ENCODE data around the gene LRRC27.
"Not testable (repeated sequence)": the region's sequence is repeated elsewhere in the genome, so short reads cannot be mapped to it uniquely, and the experiment has no call there.

Gene LRRC27

GRCh38 chr10:132376394-132376851, 44.4 kb downstream of the LRRC27 start:
- DNase-seq, result no peak

- no peak for DNase-seq
Observed at GRCh38 chr10:132377326-132377725, 45.3 kb downstream of the LRRC27 start.

GRCh38 chr10:132379026-132379425, 47.0 kb downstream of the LRRC27 start:
- not testable (repeated sequence) for DNase-seq

- DNase-seq, result not testable (repeated sequence)
Observed at GRCh38 chr10:132380986-132381385, 49.0 kb downstream of the LRRC27 start.

- DNase-seq, result no peak
Observed at GRCh38 chr10:132381741-132382140, 49.7 kb downstream of the LRRC27 start.

- DNase-seq, result no peak
Observed at GRCh38 chr10:132382231-132382922, 50.4 kb downstream of the LRRC27 start.

- DNase-seq, result no peak
Observed at GRCh38 chr10:132383101-132383500, 51.1 kb downstream of the LRRC27 start.

GRCh38 chr10:132383751-132384196, 51.8 kb downstream of the LRRC27 start:
- no peak for DNase-seq

GRCh38 chr10:132384618-132385388, 52.8 kb downstream of the LRRC27 start:
- DNase-seq, result no peak

GRCh38 chr10:132385389-132385667, 53.3 kb downstream of the LRRC27 start:
- DNase-seq, result no peak

- no peak for DNase-seq
Observed at GRCh38 chr10:132385721-132386418, 53.9 kb downstream of the LRRC27 start.

GRCh38 chr10:132386419-132386831, 54.4 kb downstream of the LRRC27 start:
- DNase-seq, result no peak

- not testable (repeated sequence) for DNase-seq
Observed at GRCh38 chr10:132386896-132387295, 54.9 kb downstream of the LRRC27 start.

GRCh38 chr10:132387764-132388210, 55.8 kb downstream of the LRRC27 start:
- peak; percentile 56 for DNase-seq

GRCh38 chr10:132388891-132389432, 57.0 kb downstream of the LRRC27 start:
- DNase-seq, result no peak

- DNase-seq, result no peak
Observed at GRCh38 chr10:132389433-132390169, 57.6 kb downstream of the LRRC27 start.

- DNase-seq, result no peak
Observed at GRCh38 chr10:132390170-132390920, 58.4 kb downstream of the LRRC27 start.

- DNase-seq, result no peak
Observed at GRCh38 chr10:132390921-132391675, 59.1 kb downstream of the LRRC27 start.

- DNase-seq, result no peak
Observed at GRCh38 chr10:132391676-132392020, 59.7 kb downstream of the LRRC27 start.

GRCh38 chr10:132392184-132392800, 60.3 kb downstream of the LRRC27 start:
- no peak for DNase-seq
